Activated B cell treated with CpG ODN at 0.5 μM for 24 hours (primary cell): ENCODE measurements around the gene RAD9A. TPM values are rescaled to one million over a fixed set of nuclear protein-coding genes. Genes with fewer than 3 reads are reported as not detected.
A peak's percentile ranks its signal among the peaks of the same experiment; 100 is the strongest.

Source experiments
- ATAC-seq: fragments of 200-7000 bp; cut with Tn5 transposase; one replicate; pipeline ENCODE4 v1.10.0; 2021; ENCODE audit warnings: low read depth, mild to moderate bottlenecking, moderate library complexity
- CTCF ChIA-PET: fragments of 350-600 bp; sonication (Branson Sonifier 250); formaldehyde crosslinking; loops from one replicate; lab custom pipeline; 2021; ENCODE audit warnings: antibody characterized with exemption; lab: Charles Lee
- POLR2A ChIA-PET: fragments of 350-600 bp; sonication (Branson Sonifier 250); formaldehyde crosslinking; loops from one replicate; lab custom pipeline; 2021; ENCODE audit warnings: antibody characterized with exemption; lab: Charles Lee
- DNase-seq: peaks from one replicate; pipeline ENCODE4 v3.0.0; 2022
- H3K27ac Mint-ChIP-seq: one replicate; pipeline ENCODE4 v1.8.0; 2020; ENCODE audit warnings: mixed read lengths
- H3K27me3 Mint-ChIP-seq: one replicate; pipeline ENCODE4 v1.8.0; 2021; ENCODE audit warnings: mixed read lengths
- H3K36me3 Mint-ChIP-seq: one replicate; pipeline ENCODE4 v1.8.0; 2021; ENCODE audit warnings: low read depth, mixed read lengths
- H3K4me1 Mint-ChIP-seq: one replicate; pipeline ENCODE4 v1.8.0; 2021; ENCODE audit warnings: mixed read lengths
- H3K4me3 Mint-ChIP-seq: one replicate; pipeline ENCODE4 v1.8.0; 2020; ENCODE audit warnings: mild to moderate bottlenecking, mixed read lengths
- H3K9me3 Mint-ChIP-seq: one replicate; pipeline ENCODE4 v1.8.0; 2020; ENCODE audit warnings: mixed read lengths
- CTCF ChIP-seq: fragments of 200-600 bp; IDR thresholded peaks from one replicate; pipeline ENCODE4 v1.8.0; 2022; ENCODE audit warnings: antibody characterized with exemption, mild to moderate bottlenecking
- intact Hi-C: fragments of 100-400 bp; cut with micrococcal nuclease; formaldehyde crosslinking; loops from one replicate; pipeline ENCODE4 v1.15.1; 2024
- total RNA-seq: library from RNA; stranded (reverse); gene quantifications from 2 replicates; pipeline ENCODE4 v1.2.3, GENCODE V29; 2022

RAD9A gene
- total RNA-seq, 1 donor from 2014 or later, result 35.2 TPM

- CTCF ChIA-PET, result interaction anchor here (1.1 to 5.7 kb wide), 2 partner anchors 13 to 50 kb away, joined by 3 to 53 read pairs; no protein-coding TSS in a partner anchor
- Mint-ChIP-seq H3K36me3 (peaks cover 37% of the 10 kb centered on the region), H3K27me3 (no peaks in the 10 kb centered on the region), H3K4me1 (peaks cover 85% of the 10 kb centered on the region), H3K9me3 (no peaks in the 10 kb centered on the region), H3K4me3 (peak overlapping the region; percentile 60), H3K27ac (peak overlapping the region; percentile 91)
- intact Hi-C loops, result no loop called here
- POLR2A ChIA-PET, result interaction anchor here (3.0 to 17.5 kb wide), 6 partner anchors 11 to 64 kb away, joined by 22 to 693 read pairs (median 110); partner anchors contain the start of genes CARNS1, CORO1B, POLD4 and PTPRCAP
- no peak for TF ChIP-seq CTCF
- ATAC-seq, result no peak
- no peak for DNase-seq
These were observed 14.0 kb downstream of the RAD9A start for GRCh38 chr11:67405688-67406339.

GRCh38 chr11:67406420-67406968 lies 14.7 kb downstream of the RAD9A start:
- ChIA-PET CTCF (interaction anchor here (1.1 kb wide), 1 partner anchor 12 kb away, joined by 3 read pairs; no protein-coding TSS in a partner anchor), POLR2A (interaction anchor here (0.6 to 3.5 kb wide), 13 partner anchors 13 to 265 kb away, joined by 3 to 113 read pairs (median 5); partner anchors contain the start of genes PTPRCAP, RPS6KB2 and TMEM134)
- H3K27ac Mint-ChIP-seq, result peak overlapping the region; percentile 88
- H3K27me3 Mint-ChIP-seq, result no peaks in the 10 kb centered on the region
- no peaks in the 10 kb centered on the region for H3K9me3 Mint-ChIP-seq
- no peak for ATAC-seq
- intact Hi-C loops, result no loop called here
- H3K4me3 Mint-ChIP-seq, result peak overlapping the region; percentile 60
- peaks cover 88% of the 10 kb centered on the region for H3K4me1 Mint-ChIP-seq
- TF ChIP-seq CTCF, result no peak
- no peak for DNase-seq
- peaks cover 36% of the 10 kb centered on the region for H3K36me3 Mint-ChIP-seq

GRCh38 chr11:67406969-67407687 lies 15.3 kb downstream of the RAD9A start:
- H3K4me1 Mint-ChIP-seq, result peaks cover 92% of the 10 kb centered on the region
- peaks cover 36% of the 10 kb centered on the region for H3K36me3 Mint-ChIP-seq
- DNase-seq, result no peak
- ChIA-PET POLR2A (interaction anchor here (0.6 to 3.5 kb wide), 19 partner anchors 12 to 264 kb away, joined by 3 to 113 read pairs (median 5); partner anchors contain the start of genes CORO1B, PITPNM1, PTPRCAP and RAD9A), CTCF (interaction anchor here (0.9 to 1.1 kb wide), 2 partner anchors 11 to 18 kb away, joined by 3 to 4 read pairs; no protein-coding TSS in a partner anchor)
- H3K27ac Mint-ChIP-seq, result peak overlapping the region; percentile 88
- H3K4me3 Mint-ChIP-seq, result peak overlapping the region; percentile 60
- no peak for ATAC-seq
- intact Hi-C loops, result no loop called here
- no peaks in the 10 kb centered on the region for H3K9me3 Mint-ChIP-seq
- TF ChIP-seq CTCF, result no peak
- no peaks in the 10 kb centered on the region for H3K27me3 Mint-ChIP-seq

GRCh38 chr11:67407688-67408163 lies 15.9 kb downstream of the RAD9A start:
- peak overlapping the region; percentile 88 for H3K27ac Mint-ChIP-seq
- peaks cover 36% of the 10 kb centered on the region for H3K36me3 Mint-ChIP-seq
- TF ChIP-seq CTCF, result no peak
- DNase-seq (no peak), ATAC-seq (no peak)
- no peaks in the 10 kb centered on the region for H3K27me3 Mint-ChIP-seq
- H3K9me3 Mint-ChIP-seq, result no peaks in the 10 kb centered on the region
- ChIA-PET CTCF (interaction anchor here (0.9 to 1.1 kb wide), 3 partner anchors 10 to 99 kb away, joined by 3 to 4 read pairs (median 3); no protein-coding TSS in a partner anchor), POLR2A (interaction anchor here (0.7 to 3.5 kb wide), 18 partner anchors 12 to 630 kb away, joined by 3 to 113 read pairs (median 5); partner anchors contain the start of genes CORO1B, PITPNM1, PTPRCAP and RAD9A)
- H3K4me1 Mint-ChIP-seq, result peaks cover 93% of the 10 kb centered on the region
- H3K4me3 Mint-ChIP-seq, result peak overlapping the region; percentile 55
- intact Hi-C loops, result no loop called here
